ENCODE results near the gene EVI5.

DNA sequence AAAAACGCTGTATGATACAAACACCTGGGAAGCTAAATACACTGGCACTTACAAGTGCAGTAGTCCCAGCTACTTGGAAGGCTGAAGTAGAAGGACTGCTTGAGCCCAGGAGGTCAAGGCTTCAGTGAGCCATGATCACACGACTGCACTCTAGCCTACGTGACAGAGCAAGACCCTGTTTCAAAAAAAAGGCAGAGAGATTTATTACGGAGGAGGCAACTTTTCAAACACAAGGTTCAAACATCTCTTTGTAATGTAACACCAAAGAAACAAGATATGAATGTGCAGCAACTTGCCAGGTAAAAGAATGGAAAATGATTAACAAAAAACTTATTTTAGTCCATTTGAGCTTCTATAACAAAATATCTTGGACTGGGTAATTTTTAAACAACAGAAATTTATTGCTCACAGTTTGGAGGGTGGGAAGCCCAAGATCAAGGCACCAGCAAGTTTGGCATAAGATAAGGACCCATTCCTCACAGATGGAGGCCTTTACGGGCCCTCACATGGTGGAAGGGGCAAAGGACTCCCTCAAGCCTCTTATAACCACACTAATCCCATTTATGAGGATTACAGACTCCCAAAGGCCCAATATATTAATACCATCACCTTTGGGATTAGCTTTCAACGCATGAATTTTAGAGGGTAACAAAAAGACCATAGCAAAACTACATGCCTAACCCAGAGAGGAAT, 73.3 kb downstream of the EVI5 start:
- TF ChIP-seq, protein P1, sequence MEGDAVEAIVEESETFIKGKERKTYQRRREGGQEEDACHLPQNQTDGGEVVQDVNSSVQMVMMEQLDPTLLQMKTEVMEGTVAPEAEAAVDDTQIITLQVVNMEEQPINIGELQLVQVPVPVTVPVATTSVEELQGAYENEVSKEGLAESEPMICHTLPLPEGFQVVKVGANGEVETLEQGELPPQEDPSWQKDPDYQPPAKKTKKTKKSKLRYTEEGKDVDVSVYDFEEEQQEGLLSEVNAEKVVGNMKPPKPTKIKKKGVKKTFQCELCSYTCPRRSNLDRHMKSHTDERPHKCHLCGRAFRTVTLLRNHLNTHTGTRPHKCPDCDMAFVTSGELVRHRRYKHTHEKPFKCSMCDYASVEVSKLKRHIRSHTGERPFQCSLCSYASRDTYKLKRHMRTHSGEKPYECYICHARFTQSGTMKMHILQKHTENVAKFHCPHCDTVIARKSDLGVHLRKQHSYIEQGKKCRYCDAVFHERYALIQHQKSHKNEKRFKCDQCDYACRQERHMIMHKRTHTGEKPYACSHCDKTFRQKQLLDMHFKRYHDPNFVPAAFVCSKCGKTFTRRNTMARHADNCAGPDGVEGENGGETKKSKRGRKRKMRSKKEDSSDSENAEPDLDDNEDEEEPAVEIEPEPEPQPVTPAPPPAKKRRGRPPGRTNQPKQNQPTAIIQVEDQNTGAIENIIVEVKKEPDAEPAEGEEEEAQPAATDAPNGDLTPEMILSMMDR (IDR thresholded peaks at IDR 0.05; ENCODE audit: low read depth, low read length), result no peak
- no peak for TF ChIP-seq EZH2phosphoT487 (IDR thresholded peaks at IDR 0.05; ENCODE audit: low read depth)

Measured in OCI-LY3 (cell line).